ENCODE data around the gene SMARCD3. TPM values are rescaled to one million over a fixed set of nuclear protein-coding genes. Genes with fewer than 3 reads are reported as not detected.

Gene SMARCD3
- 100 to 1,000 TPM in 1 of 2 donors, 10 to 100 TPM in 1; 81.5 to 125 TPM for total RNA-seq

DNA sequence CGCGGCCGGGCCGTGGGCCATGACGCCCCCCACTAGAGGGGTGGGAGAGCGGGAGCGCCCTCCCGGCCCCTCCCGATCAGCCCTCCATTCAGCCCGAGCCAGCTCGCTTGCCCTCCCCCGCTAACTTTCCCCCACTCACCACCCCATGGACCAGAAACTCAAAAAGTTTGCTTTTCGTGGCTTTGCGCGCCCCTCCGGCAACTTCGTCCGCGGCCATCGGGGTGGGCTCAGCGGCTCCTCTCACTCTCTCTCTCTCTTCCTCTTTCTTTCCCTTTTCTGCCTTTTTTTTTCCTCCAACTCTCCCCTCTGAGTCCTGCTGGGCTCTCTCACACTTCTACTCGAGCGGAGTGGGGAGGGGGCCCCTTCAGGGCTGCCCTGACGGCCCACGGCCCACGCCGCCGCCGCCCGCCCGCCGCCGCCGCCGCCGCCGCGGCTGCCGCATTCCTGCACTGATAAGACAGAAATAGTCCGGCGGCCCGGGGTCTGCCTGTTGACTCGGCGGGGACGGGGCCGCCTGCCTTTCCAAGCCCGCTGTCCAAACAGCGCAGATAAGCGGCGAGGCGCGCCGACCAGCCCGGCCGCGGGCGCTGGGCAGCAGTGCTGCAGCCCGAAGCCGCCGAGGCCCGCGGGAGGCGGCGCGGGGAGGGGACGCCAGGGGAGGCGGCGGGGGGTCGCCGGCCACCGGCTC, at the start of gene SMARCD3:
Gene SMARCD3, minus strand, starts transcription at position 349 of the 688 bp plus-strand sequence. Its CDS starts 132 bp downstream, at position 217.
- TF ChIP-seq, protein P1, sequence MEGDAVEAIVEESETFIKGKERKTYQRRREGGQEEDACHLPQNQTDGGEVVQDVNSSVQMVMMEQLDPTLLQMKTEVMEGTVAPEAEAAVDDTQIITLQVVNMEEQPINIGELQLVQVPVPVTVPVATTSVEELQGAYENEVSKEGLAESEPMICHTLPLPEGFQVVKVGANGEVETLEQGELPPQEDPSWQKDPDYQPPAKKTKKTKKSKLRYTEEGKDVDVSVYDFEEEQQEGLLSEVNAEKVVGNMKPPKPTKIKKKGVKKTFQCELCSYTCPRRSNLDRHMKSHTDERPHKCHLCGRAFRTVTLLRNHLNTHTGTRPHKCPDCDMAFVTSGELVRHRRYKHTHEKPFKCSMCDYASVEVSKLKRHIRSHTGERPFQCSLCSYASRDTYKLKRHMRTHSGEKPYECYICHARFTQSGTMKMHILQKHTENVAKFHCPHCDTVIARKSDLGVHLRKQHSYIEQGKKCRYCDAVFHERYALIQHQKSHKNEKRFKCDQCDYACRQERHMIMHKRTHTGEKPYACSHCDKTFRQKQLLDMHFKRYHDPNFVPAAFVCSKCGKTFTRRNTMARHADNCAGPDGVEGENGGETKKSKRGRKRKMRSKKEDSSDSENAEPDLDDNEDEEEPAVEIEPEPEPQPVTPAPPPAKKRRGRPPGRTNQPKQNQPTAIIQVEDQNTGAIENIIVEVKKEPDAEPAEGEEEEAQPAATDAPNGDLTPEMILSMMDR (IDR thresholded peaks at IDR 0.05) = no peak
- Histone ChIP-seq H3K36me3 (no peaks in the 10 kb centered on the region), H3K4me3 (peak within 1 kb of the TSS; percentile 79 to 80), H3K9me3 (no peaks in the 10 kb centered on the region), H3K27me3 (peaks cover 0 to 3% of the 10 kb centered on the region in 2 donors), H3K27ac (peak within 1 kb of the TSS; percentile 89 to 97), H3K4me1 (peaks cover 0 to 84% of the 10 kb centered on the region in 2 donors)
- peak; percentile 76 for DNase-seq (ENCODE audit: low spot score)

DNA sequence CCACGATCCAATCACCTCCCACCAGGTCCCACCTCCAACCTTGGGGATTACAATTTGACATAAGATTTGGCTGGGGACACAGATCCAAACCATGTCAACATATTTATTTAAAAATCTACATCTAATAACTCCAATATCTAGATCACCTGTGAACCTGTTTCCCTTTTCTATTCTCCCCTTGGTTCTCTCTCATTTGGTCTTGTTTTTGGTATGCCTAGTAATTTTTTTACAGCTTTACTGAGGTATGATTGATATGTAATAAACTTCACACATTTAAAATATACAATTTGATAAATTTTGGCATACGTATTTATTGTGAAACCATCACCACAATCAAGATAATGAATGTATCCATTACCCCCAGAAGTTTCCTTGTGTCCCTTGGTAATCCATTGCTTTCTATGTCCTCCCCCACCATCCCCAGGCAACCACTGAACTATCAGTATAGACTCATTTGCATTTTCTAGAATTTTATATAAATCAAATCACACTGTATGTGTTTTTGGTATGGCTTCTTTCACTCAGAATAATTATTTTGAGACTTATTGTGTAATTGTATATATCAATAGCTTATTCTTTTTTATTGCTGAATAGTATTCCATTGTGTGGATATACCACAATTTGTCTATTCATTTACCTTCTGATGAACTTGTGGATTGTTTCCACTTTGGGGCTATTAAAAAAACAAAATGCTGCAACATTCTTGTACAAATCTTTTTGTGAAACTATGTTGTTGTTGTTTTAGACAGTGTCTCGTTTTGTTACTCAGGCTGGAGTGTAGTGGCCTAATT, 47.9 kb upstream of the SMARCD3 start:
- Histone ChIP-seq H3K4me3 (no peak overlapping the region), H3K27ac (no peak overlapping the region), H3K36me3 (no peaks in the 10 kb centered on the region), H3K9me3 (no peaks in the 10 kb centered on the region), H3K27me3 (no peaks in the 10 kb centered on the region), H3K4me1 (no peaks in the 10 kb centered on the region)
- no peak for DNase-seq (ENCODE audit: low spot score)
- TF ChIP-seq, protein P1 (IDR thresholded peaks at IDR 0.05) = no peak

- H3K27me3 ChIP-seq = no peaks in the 10 kb centered on the region
- no peaks in the 10 kb centered on the region for H3K36me3 ChIP-seq
- no peak for DNase-seq (ENCODE audit: low spot score)
- TF ChIP-seq, protein P1 (IDR thresholded peaks at IDR 0.05) = no peak
- no peak overlapping the region for H3K27ac ChIP-seq
- no peak overlapping the region for H3K4me3 ChIP-seq
- H3K9me3 ChIP-seq = no peaks in the 10 kb centered on the region
- H3K4me1 ChIP-seq = no peaks in the 10 kb centered on the region
Measured at GRCh38 chr7:151292850-151293249, 44.4 kb upstream of the SMARCD3 start.

DNA sequence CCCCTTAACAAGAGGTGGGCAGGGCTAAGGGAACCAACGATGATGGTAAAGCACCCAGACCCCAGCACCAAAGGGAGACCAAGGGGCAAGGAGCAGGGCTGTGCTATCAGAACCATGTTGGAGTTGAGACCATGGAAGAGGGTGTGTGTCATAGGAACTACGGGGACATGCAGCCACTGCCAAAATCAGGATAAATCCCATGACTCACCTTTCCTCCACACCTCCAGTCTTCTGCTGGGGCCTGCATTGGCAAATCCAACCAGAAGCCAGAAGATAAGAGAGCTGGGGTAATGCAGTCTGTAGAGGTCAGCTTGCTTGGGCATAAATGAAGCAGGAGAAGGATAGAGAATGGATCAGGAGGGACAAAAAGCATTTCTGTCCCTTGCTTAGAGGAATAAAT, 42.7 kb upstream of the SMARCD3 start:
- Histone ChIP-seq H3K27ac (no peak overlapping the region), H3K27me3 (no peaks in the 10 kb centered on the region), H3K4me1 (no peaks in the 10 kb centered on the region), H3K4me3 (no peak overlapping the region), H3K36me3 (no peaks in the 10 kb centered on the region), H3K9me3 (no peaks in the 10 kb centered on the region)
- TF ChIP-seq, protein P1 (IDR thresholded peaks at IDR 0.05) = no peak
- DNase-seq (ENCODE audit: low spot score) = no peak

DNA sequence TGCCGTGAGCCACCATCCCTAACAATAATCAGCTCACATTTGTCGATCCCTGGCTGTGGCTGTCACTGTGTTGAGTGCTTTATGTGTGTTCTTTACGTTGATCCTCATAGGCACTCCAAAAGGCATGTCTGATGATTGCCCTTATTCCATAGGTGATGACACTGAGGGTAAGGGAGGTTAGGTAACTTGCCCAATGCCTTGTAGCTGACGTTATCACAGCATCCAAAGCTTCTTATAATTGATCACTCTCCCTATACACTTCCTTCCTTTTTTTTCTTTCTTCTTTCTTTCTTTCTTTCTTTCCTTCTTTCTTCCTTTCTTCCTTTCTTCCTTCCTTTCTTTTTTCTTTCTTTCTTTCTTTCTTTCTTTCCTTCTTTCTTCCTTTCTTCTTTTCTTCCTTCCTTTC, 41.9 kb upstream of the SMARCD3 start:
- H3K4me1 ChIP-seq = no peaks in the 10 kb centered on the region
- H3K4me3 ChIP-seq = no peak overlapping the region
- no peak overlapping the region for H3K27ac ChIP-seq
- DNase-seq (ENCODE audit: low spot score) = no peak
- no peaks in the 10 kb centered on the region for H3K27me3 ChIP-seq
- TF ChIP-seq, protein P1 (IDR thresholded peaks at IDR 0.05) = no peak
- no peaks in the 10 kb centered on the region for H3K36me3 ChIP-seq
- H3K9me3 ChIP-seq = no peaks in the 10 kb centered on the region

Measured in right atrium auricular region (tissue), 2 donors.